AG08396 (cell line): ENCODE measurements around the gene NRG3.
"Not testable (repeated sequence)": the region's sequence is repeated elsewhere in the genome, so short reads cannot be mapped to it uniquely, and the experiment has no call there.

Experiments used
- DNase-seq: peaks from one replicate; pipeline ENCODE4 v3.0.0; 2012; ENCODE audit warnings: low spot score, mixed read lengths

Gene NRG3

GRCh38 chr10:83006479-83006878 is 1131.5 kb downstream of the NRG3 start:
- DNase-seq: not testable (repeated sequence)

- DNase-seq: no peak
Observed at GRCh38 chr10:83007510-83007909, 1132.5 kb downstream of the NRG3 start.

- DNase-seq: no peak
Observed at GRCh38 chr10:83012866-83013265, 1137.9 kb downstream of the NRG3 start.

GRCh38 chr10:83017076-83017867 is 1142.3 kb downstream of the NRG3 start:
- no peak for DNase-seq

DNA sequence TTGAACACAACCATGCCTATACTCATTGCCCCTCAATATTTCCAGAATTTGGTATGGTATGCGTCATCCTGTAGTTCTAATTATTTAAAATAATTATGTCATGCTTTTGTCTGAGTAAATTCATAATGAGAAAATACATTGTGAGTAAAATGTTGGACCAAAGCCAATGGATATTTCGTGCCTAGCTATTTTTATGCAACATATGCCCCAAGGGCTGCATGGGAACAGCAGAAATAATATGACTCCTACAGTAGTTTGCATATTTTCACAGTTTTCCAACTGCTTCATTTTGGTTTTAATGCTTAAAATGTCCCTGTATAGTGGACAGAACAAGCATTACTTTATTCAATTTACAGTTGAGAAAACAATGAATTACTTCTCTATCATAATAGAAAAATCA is 1148.7 kb downstream of the NRG3 start:
- DNase-seq: no peak
